ENCODE data around the gene ADAMTSL1. TPM values are rescaled to one million over a fixed set of nuclear protein-coding genes. Genes with fewer than 3 reads are reported as not detected.

ADAMTSL1 gene
- total and polyA plus RNA-seq, 4 donors: 0.31 to 3.4 (median 1.9) TPM

DNA sequence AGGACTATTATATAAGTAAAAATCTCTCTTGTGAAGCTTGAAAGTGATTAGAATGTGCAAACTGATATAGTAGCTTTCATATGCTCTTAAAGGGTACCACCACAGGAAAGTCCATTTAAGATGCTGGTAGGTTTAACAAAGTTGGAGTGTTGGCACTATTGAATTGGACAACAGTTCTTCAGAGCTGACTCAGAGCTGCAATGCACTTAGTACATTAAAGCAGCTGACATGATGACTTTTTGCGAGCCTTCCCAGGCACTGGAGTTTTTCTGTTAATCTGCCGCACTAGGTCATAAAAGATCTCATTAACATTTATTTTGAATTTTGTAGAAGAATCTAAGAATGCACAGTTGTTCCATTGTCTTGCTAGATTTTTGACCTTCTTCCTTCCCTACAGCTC, 243.8 kb downstream of the ADAMTSL1 start:
- 95% methylated on average over 2 of the region's 2 CpGs for WGBS
- Histone ChIP-seq H3K27me3 (ENCODE audit: control insufficient read depth in 4 of 4, insufficient read depth in 4 of 4, low read length in 3 of 4) (no peaks in the 10 kb centered on the region), H3K9me3 (ENCODE audit: control insufficient read depth in 4 of 4, low read length in 3 of 4) (no peaks in the 10 kb centered on the region), H3K4me3 (ENCODE audit: low read depth in 1 of 3, low read length in 3 of 3) (no peak overlapping the region), H3K4me1 (ENCODE audit: control insufficient read depth in 4 of 4, insufficient read depth in 4 of 4, low read length in 3 of 4) (no peaks in the 10 kb centered on the region), H3K9ac (ENCODE audit: low read depth in 1 of 2, low read length in 2 of 2) (no peak overlapping the region), H3K27ac (ENCODE audit: low read depth in 1 of 2, low read length in 2 of 2) (no peak overlapping the region), H3K36me3 (ENCODE audit: control insufficient read depth in 4 of 4, insufficient read depth in 3 of 4, low read depth in 1 of 4, low read length in 3 of 4) (no peaks in the 10 kb centered on the region)
- no peak for TF ChIP-seq YY1 (IDR thresholded peaks at IDR 0.05)
- no peak for TF ChIP-seq RXRA (IDR thresholded peaks at IDR 0.05)
- TF ChIP-seq TAF1 (conservative IDR thresholded peaks at IDR 0.05): no peak
- TF ChIP-seq REST (IDR thresholded peaks at IDR 0.05): no peak
- TF ChIP-seq, protein P1, sequence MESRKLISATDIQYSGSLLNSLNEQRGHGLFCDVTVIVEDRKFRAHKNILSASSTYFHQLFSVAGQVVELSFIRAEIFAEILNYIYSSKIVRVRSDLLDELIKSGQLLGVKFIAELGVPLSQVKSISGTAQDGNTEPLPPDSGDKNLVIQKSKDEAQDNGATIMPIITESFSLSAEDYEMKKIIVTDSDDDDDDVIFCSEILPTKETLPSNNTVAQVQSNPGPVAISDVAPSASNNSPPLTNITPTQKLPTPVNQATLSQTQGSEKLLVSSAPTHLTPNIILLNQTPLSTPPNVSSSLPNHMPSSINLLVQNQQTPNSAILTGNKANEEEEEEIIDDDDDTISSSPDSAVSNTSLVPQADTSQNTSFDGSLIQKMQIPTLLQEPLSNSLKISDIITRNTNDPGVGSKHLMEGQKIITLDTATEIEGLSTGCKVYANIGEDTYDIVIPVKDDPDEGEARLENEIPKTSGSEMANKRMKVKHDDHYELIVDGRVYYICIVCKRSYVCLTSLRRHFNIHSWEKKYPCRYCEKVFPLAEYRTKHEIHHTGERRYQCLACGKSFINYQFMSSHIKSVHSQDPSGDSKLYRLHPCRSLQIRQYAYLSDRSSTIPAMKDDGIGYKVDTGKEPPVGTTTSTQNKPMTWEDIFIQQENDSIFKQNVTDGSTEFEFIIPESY (IDR thresholded peaks at IDR 0.05): no peak
- no peak for TF ChIP-seq HNF4A (conservative IDR thresholded peaks at IDR 0.05)
- TF ChIP-seq MAX (IDR thresholded peaks at IDR 0.05): no peak
- TF ChIP-seq CTCF (IDR thresholded peaks at IDR 0.05; ENCODE audit: low read depth, low read length, missing input control): no peak
- no peak for TF ChIP-seq JUND (IDR thresholded peaks at IDR 0.05)
- TF ChIP-seq NR2F2 (IDR thresholded peaks at IDR 0.05): no peak
- TF ChIP-seq GABPA (IDR thresholded peaks at IDR 0.05 in 1 of 2, conservative IDR thresholded peaks at IDR 0.05 in 1 of 2): no peak
- TF ChIP-seq, protein P2, sequence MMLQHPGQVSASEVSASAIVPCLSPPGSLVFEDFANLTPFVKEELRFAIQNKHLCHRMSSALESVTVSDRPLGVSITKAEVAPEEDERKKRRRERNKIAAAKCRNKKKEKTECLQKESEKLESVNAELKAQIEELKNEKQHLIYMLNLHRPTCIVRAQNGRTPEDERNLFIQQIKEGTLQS (IDR thresholded peaks at IDR 0.05): no peak
- TF ChIP-seq SP1 (IDR thresholded peaks at IDR 0.05): no peak
- DNase-seq (ENCODE audit: low spot score): no peak

GRCh38 chr9:18718393-18718792, 244.4 kb downstream of the ADAMTSL1 start:
- Histone ChIP-seq H3K36me3 (ENCODE audit: control insufficient read depth in 4 of 4, insufficient read depth in 3 of 4, low read depth in 1 of 4, low read length in 3 of 4) (no peaks in the 10 kb centered on the region), H3K4me3 (ENCODE audit: low read depth in 1 of 3, low read length in 3 of 3) (no peak overlapping the region), H3K9me3 (ENCODE audit: control insufficient read depth in 4 of 4, low read length in 3 of 4) (no peaks in the 10 kb centered on the region), H3K4me1 (ENCODE audit: control insufficient read depth in 4 of 4, insufficient read depth in 4 of 4, low read length in 3 of 4) (no peaks in the 10 kb centered on the region), H3K9ac (ENCODE audit: low read depth in 1 of 2, low read length in 2 of 2) (no peak overlapping the region), H3K27ac (ENCODE audit: low read depth in 1 of 2, low read length in 2 of 2) (no peak overlapping the region), H3K27me3 (ENCODE audit: control insufficient read depth in 4 of 4, insufficient read depth in 4 of 4, low read length in 3 of 4) (no peaks in the 10 kb centered on the region)
- DNase-seq (ENCODE audit: low spot score): no peak
- WGBS: 85% methylated on average over 12 of the region's 12 CpGs
- no peak for TF ChIP-seq TAF1 (conservative IDR thresholded peaks at IDR 0.05)
- no peak for TF ChIP-seq FOXA2 (IDR thresholded peaks at IDR 0.05)
- TF ChIP-seq SP1 (IDR thresholded peaks at IDR 0.05): no peak
- no peak for TF ChIP-seq CTCF (IDR thresholded peaks at IDR 0.05; ENCODE audit: low read depth, low read length, missing input control)
- TF ChIP-seq GABPA (IDR thresholded peaks at IDR 0.05 in 1 of 2, conservative IDR thresholded peaks at IDR 0.05 in 1 of 2): no peak
- no peak for TF ChIP-seq REST (IDR thresholded peaks at IDR 0.05)
- TF ChIP-seq HNF4G (IDR thresholded peaks at IDR 0.05): no peak
- TF ChIP-seq YY1 (IDR thresholded peaks at IDR 0.05): no peak
- TF ChIP-seq MAX (IDR thresholded peaks at IDR 0.05): no peak
- TF ChIP-seq RXRA (IDR thresholded peaks at IDR 0.05): no peak
- TF ChIP-seq RAD21 (IDR thresholded peaks at IDR 0.05): no peak
- TF ChIP-seq FOXA1 (IDR thresholded peaks at IDR 0.05): no peak
- TF ChIP-seq, protein P2 (IDR thresholded peaks at IDR 0.05): no peak
